IMR-90 (cell line): ENCODE results near the gene C6orf89. TPM values are rescaled to one million over a fixed set of nuclear protein-coding genes. Genes with fewer than 3 reads are reported as not detected.

Experiments used
- ATAC-seq: fragments of 200-7000 bp; cut with Tn5 transposase; 2 replicates; pipeline ENCODE4 v1.9.1; 2020; ENCODE audit warnings: low read depth, mild to moderate bottlenecking, moderate library complexity
- BruUV-seq: library from RNA; stranded (reverse); fragments of 400-500 nt; replicated peaks from 2 replicates; lab custom pipeline; 2021; lab: Mats Ljungman, UMichigan
- CTCF ChIA-PET: fragments of 300-600 bp; formaldehyde crosslinking; extraction: SDS; loops from one replicate; lab custom pipeline; 2021; ENCODE audit warnings: antibody characterized with exemption; lab: Yijun Ruan, JAX
- POLR2A ChIA-PET: fragments of 300-600 bp; sonication (Branson Sonifier 250); formaldehyde crosslinking; loops from one replicate; lab custom pipeline; 2022; ENCODE audit warnings: antibody characterized with exemption; ENCODE audit not compliant: unreplicated experiment; lab: Charles Lee
- DNase-seq: peaks from one replicate; pipeline ENCODE4 v3.0.0; 2013
- H2AFZ ChIP-seq: replicated peaks from 2 replicates; pipeline ENCODE3; 2013; ENCODE audit warnings: low read length, mild to moderate bottlenecking; ENCODE audit not compliant: poor library complexity
- H2AK5ac ChIP-seq: 2 replicates; pipeline ENCODE4 v1.6.1; 2013; ENCODE audit warnings: low read depth, low read length, inconsistent platforms
- H2AK9ac ChIP-seq: replicated peaks from 2 replicates; pipeline ENCODE3; 2013; ENCODE audit warnings: mild to moderate bottlenecking, low read depth, low read length, moderate library complexity; ENCODE audit not compliant: poor library complexity
- H2BK120ac ChIP-seq: 2 replicates; pipeline ENCODE4 v1.6.1; 2013; ENCODE audit warnings: low read depth, low read length, inconsistent platforms
- H2BK15ac ChIP-seq: 3 replicates; pipeline ENCODE4 v1.6.1; 2013; ENCODE audit warnings: low read depth, low read length, inconsistent platforms
- H2BK20ac ChIP-seq: 2 replicates; pipeline ENCODE4 v1.6.1; 2013; ENCODE audit warnings: low read depth, mild to moderate bottlenecking, inconsistent platforms, low read length, moderate library complexity
- H2BK5ac ChIP-seq: 2 replicates; pipeline ENCODE4 v1.6.1; 2013; ENCODE audit warnings: mild to moderate bottlenecking, low read depth, low read length, inconsistent platforms; ENCODE audit not compliant: poor library complexity, severe bottlenecking
- H3K14ac ChIP-seq: replicated peaks from 2 replicates; pipeline ENCODE4 v1.6.1; 2013; ENCODE audit warnings: low read depth, low read length, inconsistent platforms
- H3K18ac ChIP-seq: 2 replicates; pipeline ENCODE4 v1.6.1; 2013; ENCODE audit warnings: low read depth, low read length, control low read depth
- H3K23ac ChIP-seq: 2 replicates; pipeline ENCODE4 v1.6.1; 2013; ENCODE audit warnings: low read depth, low read length, inconsistent platforms
- H3K27ac ChIP-seq: 2 replicates; pipeline ENCODE4 v1.5.1; 2013; ENCODE audit warnings: mild to moderate bottlenecking, control low read depth, low read length; ENCODE audit not compliant: insufficient read depth
- H3K27me3 ChIP-seq: 2 replicates; pipeline ENCODE4 v1.6.1; 2013; ENCODE audit warnings: low read length; ENCODE audit not compliant: control insufficient read depth, insufficient read depth
- H3K36me3 ChIP-seq: 2 replicates; pipeline ENCODE4 v1.6.1; 2013; ENCODE audit warnings: low read length, mixed read lengths; ENCODE audit not compliant: control insufficient read depth, insufficient read depth
- H3K4ac ChIP-seq: 2 replicates; pipeline ENCODE4 v1.6.1; 2013; ENCODE audit warnings: low read depth, low read length, inconsistent platforms
- H3K4me1 ChIP-seq: 2 replicates; pipeline ENCODE4 v1.6.1; 2013; ENCODE audit warnings: low read length, mixed read lengths; ENCODE audit not compliant: control insufficient read depth, insufficient read depth
- H3K4me2 ChIP-seq: 2 replicates; pipeline ENCODE4 v1.6.1; 2013; ENCODE audit warnings: low read depth, mild to moderate bottlenecking, control low read depth, low read length, moderate library complexity
- H3K4me3 ChIP-seq: 2 replicates; pipeline ENCODE4 v1.5.1; 2013; ENCODE audit warnings: low read depth, mild to moderate bottlenecking, control low read depth, low read length, moderate library complexity; ENCODE audit not compliant: insufficient read depth
- H3K56ac ChIP-seq: 2 replicates; pipeline ENCODE4 v1.6.1; 2013; ENCODE audit warnings: low read length, inconsistent platforms; ENCODE audit not compliant: insufficient read depth; ENCODE audit errors: extremely low read depth
- H3K79me1 ChIP-seq, 2 experiments: 2 replicates each; pipeline ENCODE4 v1.6.1; 2013; ENCODE audit warnings: low read length in 2 of 2, inconsistent platforms in 1 of 2, low read depth in 1 of 2
- H3K9ac ChIP-seq: 2 replicates; pipeline ENCODE4 v1.6.1; 2013; ENCODE audit warnings: low read depth, low read length, control low read depth
- H3K9me1 ChIP-seq: 2 replicates; pipeline ENCODE4 v1.6.1; 2013; ENCODE audit warnings: low read length, inconsistent platforms; ENCODE audit not compliant: insufficient read depth
- H3K9me3 ChIP-seq: 2 replicates; pipeline ENCODE4 v1.6.1; 2013; ENCODE audit warnings: low read length; ENCODE audit not compliant: control insufficient read depth, insufficient read depth
- H4K20me1 ChIP-seq: 2 replicates; pipeline ENCODE4 v1.6.1; 2013; ENCODE audit warnings: low read length, inconsistent platforms; ENCODE audit not compliant: insufficient read depth
- H4K5ac ChIP-seq: 2 replicates; pipeline ENCODE4 v1.6.1; 2013; ENCODE audit warnings: mild to moderate bottlenecking, low read depth, low read length, control low read depth
- H4K8ac ChIP-seq, 2 experiments: 2 replicates each; pipeline ENCODE4 v1.6.1; 2013; ENCODE audit warnings: low read depth in 2 of 2, low read length in 2 of 2, control low read depth in 1 of 2, inconsistent platforms in 1 of 2
- H4K91ac ChIP-seq: 2 replicates; pipeline ENCODE4 v1.6.1; 2013; ENCODE audit warnings: low read depth, low read length, inconsistent platforms; ENCODE audit not compliant: insufficient read depth
- CEBPB ChIP-seq: IDR thresholded peaks from 2 replicates; pipeline ENCODE4 v1.6.1; 2012; ENCODE audit warnings: low read depth, low read length, improper control_type of control experiment
- CTCF ChIP-seq: conservative IDR thresholded peaks from 2 replicates; pipeline ENCODE4 v1.5.1; 2012; ENCODE audit warnings: mild to moderate bottlenecking, low read depth, low read length, improper control_type of control experiment
- ELK1 ChIP-seq: fragments of 150-350 bp; IDR thresholded peaks from 2 replicates; pipeline ENCODE4 v1.6.1; 2016; ENCODE audit warnings: low read depth, mild to moderate bottlenecking, low read length, moderate library complexity, borderline replicate concordance
- FOS ChIP-seq: fragments of 150-350 bp; IDR thresholded peaks from 2 replicates; pipeline ENCODE4 v1.6.1; 2016; ENCODE audit warnings: low read depth, low read length
- MAFK ChIP-seq: IDR thresholded peaks from 2 replicates; pipeline ENCODE4 v1.6.1; 2012; ENCODE audit warnings: low read depth, low read length, improper control_type of control experiment
- MAZ ChIP-seq: IDR thresholded peaks from 2 replicates; pipeline ENCODE4 v1.6.1; 2012; ENCODE audit warnings: low read depth, mild to moderate bottlenecking, low read length, improper control_type of control experiment, moderate library complexity, borderline replicate concordance
- MXI1 ChIP-seq: IDR thresholded peaks from 2 replicates; pipeline ENCODE4 v1.6.1; 2012; ENCODE audit warnings: low read depth, mild to moderate bottlenecking, low read length, moderate library complexity, borderline replicate concordance
- NFE2L2 ChIP-seq: fragments of 150-350 bp; IDR thresholded peaks from 2 replicates; pipeline ENCODE4 v1.6.1; 2016; ENCODE audit warnings: low read depth, mild to moderate bottlenecking, low read length
- POLR2A ChIP-seq: IDR thresholded peaks from 2 replicates; pipeline ENCODE4 v1.6.1; 2012; ENCODE audit warnings: mild to moderate bottlenecking, low read depth, low read length
- RCOR1 ChIP-seq: IDR thresholded peaks from 2 replicates; pipeline ENCODE4 v1.6.1; 2012; ENCODE audit warnings: mild to moderate bottlenecking, low read length, improper control_type of control experiment; ENCODE audit not compliant: insufficient replicate concordance
- RFX5 ChIP-seq: IDR thresholded peaks from 2 replicates; pipeline ENCODE4 v1.8.0; 2012; ENCODE audit warnings: low read depth, mild to moderate bottlenecking, low read length, moderate library complexity
- SMC3 ChIP-seq: fragments of 150-350 bp; IDR thresholded peaks from 2 replicates; pipeline ENCODE4 v1.6.1; 2016; ENCODE audit warnings: low read depth, mild to moderate bottlenecking, antibody characterized with exemption, low read length, moderate library complexity
- WGBS, 2 experiments: methylation state at CpG; one replicate each; pipeline versions ENCODE4 v1.1.5 to v1.1.7; 2013; ENCODE audit warnings: missing lambda C conversion rate in 2 of 2; ENCODE audit not compliant: insufficient read length in 1 of 2; ENCODE audit errors: extremely low coverage in 2 of 2; 5-methylcytosine and 5-hydroxymethylcytosine counted together
- dilution Hi-C: fragments of 300-500 bp; cut with HindIII; formaldehyde crosslinking; loops from one replicate; pipeline ENCODE4 v1.14.3; 2018; ENCODE audit warnings: low sequenced_read_pairs; ENCODE audit not compliant: unreplicated experiment
- in situ Hi-C: fragments of 300-500 bp; cut with MboI; formaldehyde crosslinking; loops from 3 replicates; pipeline ENCODE4 v1.14.3; 2019; ENCODE audit warnings: low sequenced_read_pairs, inconsistent platforms, mixed read lengths
- intact Hi-C: fragments of 100-400 bp; cut with micrococcal nuclease; formaldehyde crosslinking; loops from 2 replicates; pipeline ENCODE4 v1.10.0; 2022
- polyA plus RNA-seq, 3 experiments: library from polyadenylated mRNA; depleted of rRNA; stranded (reverse); fragments of >200 nt; gene quantifications; 2 replicates each; pipeline ENCODE4 v1.2.3, GENCODE V29; 2012; ENCODE audit warnings: low replicate concordance in 1 of 3
- total RNA-seq: library from RNA; depleted of rRNA; stranded (reverse); fragments of >200 nt; gene quantifications from 2 replicates; pipeline ENCODE4 v1.2.3, GENCODE V29; 2012

The C6orf89 gene
- total and polyA plus RNA-seq, 2 of the 4 experiments (the other 2 are of a cell fraction): 30.8 to 52.3 TPM

- in situ Hi-C loops: no loop called here
- no peak for ATAC-seq
Measured at GRCh38 chr6:36837686-36838085, 48.1 kb upstream of the C6orf89 start.

More at GRCh38 chr6:36837686-36838085, 48.1 kb upstream of the C6orf89 start:
- Histone ChIP-seq H4K20me1 (no peaks in the 10 kb centered on the region), H3K4me3 (no peak overlapping the region), H3K9ac (no peak overlapping the region), H3K56ac (no peak overlapping the region), H2AK9ac (no peak overlapping the region), H3K79me1 (no peaks in the 10 kb centered on the region), H3K4ac (no peak overlapping the region), H3K9me3 (no peaks in the 10 kb centered on the region), H3K4me1 (peaks cover 8% of the 10 kb centered on the region; the same call in 1 of the 2 replicates), H3K4me2 (no peak overlapping the region), H3K14ac (no peak overlapping the region), H3K18ac (no peak overlapping the region), H2BK120ac (no peak overlapping the region), H4K5ac (no peak overlapping the region), H2BK5ac (no peak overlapping the region), H2AFZ (no peak overlapping the region), H3K27me3 (peaks cover 60% of the 10 kb centered on the region), H3K9me1 (no peaks in the 10 kb centered on the region), H2BK15ac (no peak overlapping the region), H3K23ac (no peak overlapping the region; the same call in 1 of the 2 replicates), H2AK5ac (no peak overlapping the region), H3K36me3 (no peaks in the 10 kb centered on the region), H4K8ac (no peak overlapping the region), H4K91ac (no peak overlapping the region), H3K27ac (no peak overlapping the region), H2BK20ac (no peak overlapping the region)
- DNase-seq: no peak
- intact Hi-C loops (loop anchor here (5.0 kb wide), 1 partner anchor 45 kb away; no protein-coding TSS in a partner anchor), dilution Hi-C loops (no loop called here)
- TF ChIP-seq SMC3 (no peak), FOS (no peak), POLR2A (no peak), MAFK (no peak), NFE2L2 (no peak), MAZ (no peak), RFX5 (no peak), RCOR1 (no peak), CTCF (no peak), ELK1 (no peak), CEBPB (no peak), MXI1 (no peak)
- CTCF ChIA-PET: no interaction called here
- 81% methylated on average over 3 of the region's 6 CpGs; no CpG with 5 or more reads in 1 of the 2 experiments for WGBS, 2 experiments
- BruUV-seq: no TSS peak
- POLR2A ChIA-PET: no interaction called here
